ENCODE results near the gene OSGEP.

OSGEP gene

DNA sequence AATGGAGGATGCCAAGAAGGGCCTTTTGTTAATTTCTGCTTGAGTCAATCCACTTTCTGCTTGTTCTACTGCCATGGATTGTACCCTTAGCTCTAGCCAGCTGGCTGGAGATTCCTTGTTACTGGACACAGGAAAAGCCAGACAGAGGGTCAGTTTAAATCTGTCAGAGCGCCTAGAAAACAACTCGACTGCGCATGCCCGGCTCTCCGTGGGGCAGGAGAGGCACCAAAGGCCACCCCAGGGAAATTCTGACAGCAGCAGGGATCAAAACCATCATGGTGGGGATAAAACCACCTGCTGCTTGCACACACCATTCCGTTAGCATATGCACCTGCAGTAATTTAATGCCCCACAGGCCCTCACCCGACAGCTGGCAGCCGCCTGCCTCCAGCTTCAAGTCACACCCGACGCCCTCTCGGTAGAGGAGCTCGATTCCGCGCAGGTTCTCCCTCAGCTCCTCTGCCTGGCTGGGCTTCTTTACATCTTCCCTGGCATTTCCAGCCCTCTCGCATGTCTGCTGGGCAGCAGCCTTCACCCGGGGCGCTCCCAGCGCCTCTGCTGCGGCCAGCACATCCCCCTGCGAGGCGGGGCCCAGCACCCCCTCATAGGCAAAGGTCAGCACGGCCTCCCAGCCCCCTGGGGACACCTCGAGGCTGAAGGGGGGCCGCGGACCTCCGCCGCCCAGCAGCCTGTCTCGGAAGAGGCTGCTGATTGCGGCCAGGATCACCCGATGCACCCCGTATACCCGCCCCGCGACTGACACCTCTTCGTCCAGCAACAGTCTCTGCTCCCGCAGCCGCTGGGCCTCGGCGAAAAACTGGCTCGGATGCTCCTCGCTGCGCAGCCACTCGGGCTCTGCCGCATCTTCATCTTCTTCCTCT lies 19.7 kb downstream of the OSGEP start:
- no peak for DNase-seq (ENCODE audit: low read depth in 2 of 2)

DNA sequence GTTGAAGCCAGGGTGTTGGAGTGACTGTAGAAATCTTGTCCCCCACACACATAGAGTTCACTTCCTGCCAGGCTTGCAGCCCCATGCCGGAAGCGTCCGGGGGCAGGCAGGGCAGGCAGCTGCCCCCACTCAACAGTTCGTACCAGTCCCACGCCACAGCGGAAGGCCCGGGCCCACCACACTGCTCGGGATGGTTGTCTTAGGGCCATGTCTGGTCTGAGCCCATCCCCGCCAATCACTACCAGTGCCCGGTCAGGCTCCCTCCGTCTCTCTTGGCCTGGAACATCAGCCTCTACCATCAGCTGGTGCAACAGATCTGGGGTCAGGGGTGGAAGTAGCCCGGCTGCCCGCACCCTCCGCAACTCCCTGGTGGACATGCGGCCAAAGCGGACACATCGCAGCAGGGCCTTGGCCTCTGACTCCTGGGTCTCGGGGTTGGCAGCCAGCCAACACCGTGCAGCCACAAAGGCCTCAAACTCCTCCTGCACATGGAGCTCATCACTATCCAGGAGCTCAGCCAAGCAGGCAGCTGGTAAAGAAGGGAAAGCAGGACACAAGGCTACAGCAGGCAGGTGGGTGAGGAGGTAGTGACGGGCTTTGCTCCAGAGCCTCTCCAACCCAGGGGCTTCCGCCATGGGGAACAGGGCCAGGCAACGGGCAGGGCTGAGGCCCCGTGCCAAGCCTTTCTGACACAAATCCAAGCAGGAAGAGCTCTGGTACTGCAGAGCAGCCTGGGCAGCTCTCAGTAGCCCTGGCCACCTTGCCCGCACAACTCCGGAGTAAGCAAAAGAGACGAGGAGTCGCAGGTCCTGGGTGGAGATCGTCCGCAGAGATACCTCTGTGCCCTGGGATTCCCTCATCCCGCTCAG lies 24.6 kb downstream of the OSGEP start:
- DNase-seq (ENCODE audit: low read depth in 2 of 2) = no peak

DNA sequence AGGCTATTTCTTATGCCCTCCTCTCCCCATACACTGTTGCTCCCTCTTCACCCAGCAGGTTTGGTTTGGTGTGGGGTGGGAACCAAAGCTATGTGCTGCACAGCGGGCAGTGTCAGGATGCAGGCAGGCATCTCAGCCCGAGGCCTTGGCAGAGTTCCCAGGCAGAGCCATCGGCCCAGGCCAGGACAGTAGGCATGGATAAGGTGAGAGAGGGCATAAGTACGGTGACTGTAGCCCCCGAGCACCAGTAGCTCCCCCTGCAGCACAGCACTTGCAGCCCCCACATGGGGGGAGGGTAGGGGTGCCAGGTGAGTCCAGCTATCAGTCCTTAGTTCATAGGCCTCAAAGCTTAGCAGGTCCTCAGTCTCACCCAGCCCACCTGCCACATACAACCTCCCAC lies 25.8 kb downstream of the OSGEP start:
- DNase-seq (ENCODE audit: low read depth in 2 of 2) = no peak

DNA sequence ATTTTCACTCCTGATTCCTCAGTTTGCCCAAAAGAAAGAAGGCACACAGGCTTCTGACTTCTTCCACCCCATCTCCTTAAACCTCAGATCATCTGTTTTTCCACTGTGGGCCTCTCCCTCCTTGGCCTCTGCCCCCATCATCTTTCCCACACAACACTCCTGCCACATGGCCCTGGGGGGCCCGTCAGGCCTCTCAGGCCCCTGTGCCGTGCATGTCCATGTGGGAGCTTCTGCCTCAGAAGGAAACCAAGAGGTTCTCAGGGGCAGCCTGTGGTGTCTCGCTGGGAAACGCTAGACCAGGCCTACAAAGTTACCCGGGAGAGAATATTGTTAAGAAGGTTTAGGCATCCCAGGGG lies 26.6 kb downstream of the OSGEP start:
- no peak for DNase-seq (ENCODE audit: low read depth in 2 of 2)

DNA sequence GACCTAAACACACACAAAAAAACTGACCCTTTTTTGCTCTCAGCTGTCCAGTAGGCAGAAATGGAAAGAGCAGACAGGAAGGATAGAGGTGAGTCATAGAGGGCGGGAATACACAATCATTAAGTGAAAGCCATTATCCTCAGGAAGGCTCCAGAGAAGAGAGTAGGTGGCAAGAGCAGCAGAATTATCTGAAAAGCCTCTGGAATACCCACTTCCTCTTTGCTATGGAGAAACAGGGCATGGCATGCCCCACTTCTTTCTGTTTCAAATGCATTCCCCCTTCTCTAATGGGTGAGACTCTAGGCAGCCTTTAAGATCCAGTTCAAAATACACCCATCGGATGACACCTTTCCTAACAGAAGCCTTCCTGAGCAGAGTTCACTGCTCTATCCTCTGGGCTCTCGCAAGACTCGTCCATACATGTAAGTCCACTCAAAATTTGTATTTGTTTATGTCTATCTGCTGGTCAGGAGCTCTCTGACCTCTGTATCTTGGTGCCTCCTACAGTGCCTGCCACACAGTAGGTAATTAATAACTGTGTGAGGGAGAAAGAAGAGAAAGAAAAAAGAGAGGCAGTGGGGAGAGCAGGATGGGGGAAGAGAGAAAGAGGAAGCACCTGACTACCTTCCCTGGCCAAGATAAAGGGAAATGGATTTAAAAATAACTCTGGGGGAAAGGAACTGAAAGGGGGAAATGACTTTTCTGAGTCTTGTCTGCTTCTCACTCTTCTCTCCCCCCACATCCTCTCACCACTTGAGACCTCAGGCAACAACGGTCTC lies 27.2 kb downstream of the OSGEP start:
- DNase-seq (ENCODE audit: low read depth in 2 of 2) = no peak

DNA sequence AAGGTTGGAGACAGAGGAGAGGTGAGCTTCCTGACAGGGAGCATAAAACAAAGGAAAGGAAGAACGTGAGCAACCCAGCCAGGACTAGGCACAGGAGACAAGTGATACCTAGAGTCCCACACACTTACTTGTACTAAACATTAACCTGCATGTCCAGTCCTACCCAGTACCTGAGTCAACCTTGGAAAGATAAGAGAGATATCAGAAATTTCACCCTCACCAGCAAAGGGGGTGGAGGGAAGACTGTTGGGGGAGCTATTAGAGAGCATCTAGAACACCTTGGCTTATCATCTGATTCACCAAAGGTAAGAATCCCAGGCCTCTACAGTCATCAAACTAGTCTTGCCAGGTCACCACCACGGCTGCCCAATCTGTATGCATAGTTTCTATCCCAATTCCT lies 29.8 kb downstream of the OSGEP start:
- DNase-seq (ENCODE audit: low read depth in 2 of 2) = no peak

DNA sequence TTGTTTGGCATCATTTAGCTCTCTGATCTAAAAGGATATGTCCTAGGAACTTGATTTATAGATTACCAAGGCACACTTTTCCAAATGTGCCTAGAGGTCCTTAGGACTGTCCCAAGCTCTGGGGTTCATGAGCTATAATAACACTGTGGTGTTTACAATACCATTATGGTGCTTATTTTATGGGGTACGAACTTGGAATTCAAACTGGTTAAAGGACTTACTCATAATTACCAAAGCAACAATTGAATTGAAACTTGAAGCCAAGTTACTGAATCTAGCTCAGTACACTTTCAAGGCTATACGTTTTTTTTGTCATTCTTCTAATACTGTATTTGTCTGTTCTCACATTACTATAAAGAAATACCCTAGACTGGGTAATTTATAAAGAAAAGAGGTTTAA lies 31.7 kb downstream of the OSGEP start:
- no peak for DNase-seq (ENCODE audit: low read depth in 2 of 2)

DNA sequence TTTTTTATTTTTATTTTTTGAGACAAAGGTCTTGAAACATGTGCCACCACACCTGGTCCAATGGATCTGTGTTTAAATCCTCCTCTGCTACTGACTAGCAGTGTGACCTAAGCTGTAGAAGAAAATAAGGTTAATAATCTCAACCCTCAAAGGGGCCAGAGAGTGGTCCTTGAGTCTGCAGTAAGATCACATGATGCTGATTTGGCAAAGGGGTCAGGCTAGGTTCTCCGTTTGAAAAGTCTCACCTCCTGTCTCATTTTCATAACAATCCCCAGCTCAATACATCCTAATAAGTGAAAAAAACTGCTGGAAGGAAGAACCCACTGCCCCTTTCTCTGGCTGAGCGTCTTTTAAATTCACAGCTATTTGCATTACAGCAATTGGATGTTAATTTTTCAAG lies 33.3 kb downstream of the OSGEP start:
- DNase-seq (ENCODE audit: low read depth in 2 of 2) = no peak

DNA sequence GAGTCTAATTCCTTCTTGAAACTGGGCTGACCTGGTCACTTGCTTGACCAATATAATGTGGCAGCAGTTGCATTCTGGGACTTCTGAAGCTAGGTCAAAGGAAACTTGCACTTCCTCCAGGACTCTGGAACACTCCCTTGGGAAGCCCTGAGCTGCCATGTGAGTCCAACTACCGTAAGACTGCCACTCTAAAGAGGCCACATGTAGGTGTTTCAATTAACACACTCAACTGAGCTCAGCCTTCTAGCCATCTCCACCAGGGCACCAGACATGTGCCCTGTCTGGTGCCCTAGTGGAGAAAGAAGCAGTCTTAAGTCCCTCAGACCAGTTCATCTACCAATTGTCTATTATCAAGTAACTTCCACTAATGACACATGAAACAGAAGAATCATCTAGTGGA lies 35.2 kb downstream of the OSGEP start:
- no peak for DNase-seq (ENCODE audit: low read depth in 2 of 2)

DNA sequence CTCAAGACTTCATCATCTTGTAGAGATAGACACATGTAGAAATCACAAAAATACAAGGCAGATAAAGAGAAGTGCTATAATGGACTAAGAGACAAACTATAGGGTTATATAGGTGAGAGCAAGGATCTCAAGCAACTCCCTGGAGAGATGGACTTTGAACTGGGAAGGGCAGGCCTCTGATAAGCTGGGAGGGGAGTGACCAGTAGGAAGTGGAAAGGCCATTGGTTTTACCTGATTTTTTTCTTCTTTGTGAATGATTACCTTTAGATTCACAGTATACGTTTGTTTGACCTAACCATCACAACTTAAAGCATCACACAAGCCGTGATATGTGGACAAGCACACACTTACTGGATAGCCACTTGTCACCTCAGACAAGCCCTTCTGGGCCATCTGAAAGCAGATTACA lies 36.1 kb downstream of the OSGEP start:
- no peak for DNase-seq (ENCODE audit: low read depth in 2 of 2)

DNA sequence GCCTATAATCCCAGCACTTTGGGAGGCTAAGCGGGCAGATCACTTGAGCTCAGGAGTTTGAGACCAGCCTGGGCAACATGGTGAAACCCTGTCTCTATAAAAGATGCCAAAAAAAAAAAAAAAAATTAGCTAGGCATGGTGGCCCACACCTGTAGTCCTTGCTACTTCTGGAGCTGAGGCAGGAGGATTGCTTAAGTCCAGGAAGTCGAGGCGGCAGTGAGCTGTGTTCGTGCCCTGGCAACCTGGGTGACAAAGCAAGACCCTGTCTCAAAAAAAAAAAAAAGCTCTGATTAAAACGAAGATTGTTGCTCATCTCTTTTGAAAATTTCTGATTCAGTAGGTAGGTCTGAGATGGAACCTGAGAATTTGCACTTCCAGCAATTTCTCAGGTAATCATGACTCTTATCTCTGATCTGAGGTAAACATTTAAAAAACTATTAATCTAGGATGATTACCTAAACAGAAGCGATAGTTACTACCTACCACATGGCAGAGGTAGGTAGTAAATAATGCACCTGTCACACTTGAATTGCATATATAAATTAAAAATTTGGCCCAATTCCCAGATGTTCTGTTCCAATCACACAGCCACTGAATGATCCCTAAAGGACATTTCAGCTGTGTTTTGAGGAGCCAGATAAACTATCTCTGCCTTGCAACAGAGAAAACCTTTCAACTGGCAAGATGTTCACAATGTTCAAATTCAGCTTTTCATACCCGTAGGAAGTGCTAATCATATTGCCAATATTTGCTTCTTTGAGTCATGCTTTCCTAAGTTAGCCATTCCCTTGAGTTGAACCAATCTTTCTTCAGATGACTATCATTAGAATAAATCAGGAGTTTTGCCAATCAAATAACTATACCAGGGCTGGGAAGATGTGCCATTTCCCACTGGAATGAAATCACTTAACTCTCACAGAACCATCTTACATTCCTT lies 37.1 kb downstream of the OSGEP start:
- no peak for DNase-seq (ENCODE audit: low read depth in 2 of 2)

DNA sequence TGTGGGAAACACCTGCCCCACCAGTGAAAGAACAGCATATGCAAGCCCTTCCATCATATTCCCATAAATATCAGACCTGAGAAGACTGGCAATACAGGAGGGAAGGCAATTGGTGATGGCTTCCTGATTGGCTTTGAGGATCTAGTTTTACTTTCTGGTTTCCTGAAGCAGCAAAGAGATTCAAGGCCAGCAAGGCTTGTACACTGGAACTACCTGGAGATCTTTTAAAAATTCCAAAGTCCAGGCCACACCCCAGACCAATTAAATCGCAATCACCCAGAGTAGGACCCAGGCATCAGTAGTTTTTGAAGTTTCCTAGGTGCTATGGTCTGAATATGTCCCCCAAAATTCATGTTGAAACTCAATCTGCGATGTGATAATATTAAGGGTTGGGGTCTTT lies 38.4 kb downstream of the OSGEP start:
- DNase-seq (ENCODE audit: low read depth in 2 of 2) = no peak

DNA sequence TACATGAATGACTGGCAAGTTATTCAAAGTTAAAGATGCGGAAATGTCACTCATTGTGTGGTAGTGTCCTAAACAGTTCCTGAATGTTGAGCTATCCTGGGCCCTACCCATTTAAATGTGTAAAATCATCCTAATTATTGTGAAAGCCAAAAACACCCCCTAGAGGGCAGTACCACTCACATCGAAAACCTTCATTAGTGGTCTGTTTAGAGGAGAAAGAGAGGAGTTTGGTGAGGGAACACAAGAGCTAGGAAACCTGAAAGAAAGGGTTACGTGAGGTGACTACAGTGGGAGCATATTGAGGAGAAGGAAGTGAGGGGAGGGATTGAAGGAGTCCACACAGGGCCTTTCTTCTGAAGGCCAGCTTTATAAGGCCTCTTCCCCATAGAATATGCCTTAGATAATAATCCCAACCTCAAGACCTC lies 38.8 kb downstream of the OSGEP start:
- DNase-seq (ENCODE audit: low read depth in 2 of 2) = peak in 1 of 2 donors; percentile 34

DNA sequence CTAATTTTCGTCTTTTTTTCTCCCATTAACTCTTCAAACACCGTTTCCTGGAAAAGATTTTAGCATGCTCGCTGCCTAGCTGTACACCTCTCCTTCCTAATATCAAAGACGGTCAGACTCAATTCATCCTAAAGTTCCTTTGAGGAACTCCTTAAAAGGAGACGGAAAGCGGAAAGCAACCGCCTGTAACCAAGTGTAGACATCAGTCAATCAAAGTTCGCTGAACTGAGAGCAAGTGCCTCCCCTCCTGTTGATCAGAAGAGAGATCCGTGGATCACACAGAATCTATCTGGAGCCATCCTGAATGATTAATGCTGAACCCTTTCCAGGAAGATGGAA lies 40.9 kb downstream of the OSGEP start:
- DNase-seq (ENCODE audit: low read depth in 2 of 2) = no peak

DNA sequence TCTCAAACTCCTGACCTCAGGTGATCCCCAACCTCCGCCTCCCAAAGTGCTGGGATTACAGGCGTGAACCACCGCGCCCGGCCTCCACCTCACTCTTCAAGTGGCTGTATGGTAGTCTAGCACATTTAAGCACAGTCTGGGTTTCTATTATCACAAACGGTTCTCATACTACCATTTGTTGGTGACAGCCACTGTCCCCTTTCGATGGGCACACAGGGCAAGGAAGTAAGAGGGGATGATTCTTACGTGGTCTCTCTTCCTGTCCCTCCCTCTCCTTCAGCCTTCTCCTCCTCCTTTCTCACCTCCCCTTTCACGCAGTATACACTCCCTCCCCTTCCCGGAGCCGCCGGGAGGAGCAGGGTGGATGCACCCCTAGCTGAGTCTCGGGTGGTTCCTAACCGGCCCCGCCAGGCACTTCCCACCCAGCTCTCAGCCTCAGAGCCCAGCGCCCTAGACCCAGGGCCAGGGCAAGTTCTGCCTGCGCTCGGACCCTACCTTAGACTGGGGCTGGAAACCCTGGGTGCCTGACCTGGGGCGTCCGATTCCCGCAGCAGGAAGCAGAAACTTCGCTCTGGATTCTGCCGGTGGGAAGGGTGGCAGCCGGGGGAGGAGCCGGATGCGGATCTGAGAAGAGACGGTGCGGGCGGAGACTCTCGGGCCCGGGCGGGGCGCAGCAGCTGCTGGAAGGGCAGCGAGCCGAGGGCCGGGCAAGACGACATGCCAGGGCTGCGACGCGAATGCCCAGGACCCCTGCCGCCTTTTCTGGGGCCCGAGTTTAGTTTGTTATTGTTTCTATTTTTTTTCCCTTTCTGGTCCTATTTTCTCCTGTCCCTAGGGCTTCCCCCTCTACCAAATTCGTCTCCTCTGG lies 41.5 kb downstream of the OSGEP start, which contains the start of gene TEP1:
Gene TEP1, minus strand, starts transcription at position 626 of the 868 bp plus-strand sequence. CDS start 5,062 bp downstream, outside the sequence.
- DNase-seq (ENCODE audit: low read depth in 2 of 2) = peak; percentile 50 to 68

DNA sequence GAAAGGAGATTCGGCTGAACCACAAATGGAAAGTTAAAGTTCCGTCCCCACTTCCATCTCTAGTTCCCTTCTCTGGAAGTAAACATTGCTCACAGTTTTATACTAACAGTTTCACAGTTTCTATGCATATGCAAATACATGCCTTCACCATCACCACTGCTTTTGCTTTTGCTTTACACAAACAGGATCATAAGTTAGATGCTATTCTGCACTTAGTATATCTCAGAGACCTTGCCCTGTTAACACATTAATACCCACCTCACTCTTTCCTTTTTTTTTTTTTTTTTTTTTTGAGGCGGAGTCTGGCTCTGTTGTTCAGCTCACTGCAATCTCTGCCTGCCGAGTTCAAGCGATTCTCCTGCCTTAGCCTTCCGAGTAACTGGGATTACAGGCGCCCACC lies 42.2 kb downstream of the OSGEP start:
- no peak for DNase-seq (ENCODE audit: low read depth in 2 of 2)

DNA sequence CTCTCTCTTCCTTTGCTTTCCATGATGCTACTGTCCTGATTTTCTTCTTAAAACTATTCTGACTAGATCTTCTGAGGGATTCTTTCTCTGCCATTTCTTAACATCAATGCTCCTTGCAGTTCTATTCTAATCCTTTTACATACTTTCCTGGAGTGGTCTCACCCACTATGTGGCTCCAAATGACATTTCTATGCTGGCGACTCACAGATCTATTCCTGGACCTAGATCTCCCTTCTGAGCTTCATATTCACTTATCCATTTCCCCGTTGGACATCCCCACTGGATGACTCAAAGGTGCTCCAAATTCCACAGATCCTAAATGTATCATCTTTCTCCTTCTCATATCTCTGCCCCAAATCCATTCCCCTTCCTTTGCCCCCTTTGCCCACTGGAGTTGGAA lies 45.4 kb downstream of the OSGEP start:
- no peak for DNase-seq (ENCODE audit: low read depth in 2 of 2)

DNA sequence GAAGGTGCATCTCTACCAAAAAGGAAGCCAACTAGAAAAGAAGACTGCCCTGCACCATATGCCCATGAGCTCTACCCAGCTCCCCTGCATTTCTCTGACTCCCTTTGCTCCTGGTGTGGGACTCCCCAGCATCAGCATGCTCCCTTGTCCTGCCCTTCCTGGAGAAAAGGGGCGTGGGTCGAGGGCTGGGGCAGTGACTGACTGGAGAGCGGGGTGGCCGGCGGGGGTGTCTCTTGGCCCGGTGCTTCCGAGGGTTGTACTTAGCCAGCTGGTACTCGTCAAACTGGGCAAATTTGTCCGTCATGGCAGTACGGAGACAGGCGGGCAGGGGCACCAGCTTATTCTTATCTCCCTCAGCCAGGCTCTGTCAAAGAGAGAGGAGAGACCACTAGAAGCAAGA lies 51.1 kb downstream of the OSGEP start:
- no peak for DNase-seq (ENCODE audit: low read depth in 2 of 2)

DNA sequence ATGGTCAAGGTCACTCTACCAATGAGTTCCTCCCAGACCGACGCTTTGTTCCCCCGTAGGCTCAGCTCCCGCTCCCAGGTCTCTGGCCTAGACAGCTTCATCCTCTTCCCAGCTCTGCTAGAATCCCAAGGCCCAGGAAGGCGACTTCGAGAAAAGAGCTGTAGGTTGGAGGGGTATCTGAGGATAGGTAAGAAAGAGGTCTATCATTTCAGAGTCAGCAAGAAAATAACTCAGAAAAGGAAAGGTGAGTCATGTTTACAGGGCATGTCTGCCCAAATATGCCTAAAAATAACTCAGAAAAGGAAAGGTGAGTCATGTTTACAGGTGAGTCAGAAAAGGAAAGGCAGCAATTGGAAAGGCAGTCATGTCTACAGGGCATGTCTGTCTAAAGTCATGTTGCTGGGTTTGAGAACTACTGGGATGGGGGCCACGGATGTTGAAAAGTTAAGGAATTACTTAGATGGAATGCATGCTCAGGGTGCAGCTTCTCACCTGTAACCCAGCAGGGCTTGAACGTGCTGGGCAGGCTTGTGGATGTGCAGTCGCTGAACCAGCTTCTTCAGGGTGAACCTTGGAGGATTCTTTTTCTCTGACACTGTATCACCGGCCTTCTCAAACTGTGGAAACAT lies 53.5 kb downstream of the OSGEP start:
- no peak for DNase-seq (ENCODE audit: low read depth in 2 of 2)

DNA sequence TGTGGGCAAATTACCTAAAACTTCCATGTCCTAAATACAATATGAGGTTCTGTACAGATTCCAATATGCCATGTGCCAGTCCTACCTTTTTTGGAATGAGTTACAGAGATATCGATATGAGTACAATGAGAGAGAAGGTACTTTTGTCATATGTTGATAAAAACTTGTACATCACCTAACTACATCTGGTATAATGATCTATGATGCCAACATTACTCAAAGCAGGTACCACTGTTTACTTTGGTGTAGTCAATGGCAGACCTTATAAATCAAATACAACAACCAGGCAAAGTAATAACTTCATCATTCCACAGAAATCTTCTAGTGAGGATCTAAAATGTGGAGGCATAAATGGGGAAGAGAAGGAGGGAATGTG lies 54.0 kb downstream of the OSGEP start:
- DNase-seq (ENCODE audit: low read depth in 2 of 2) = no peak

Data from stimulated activated CD4-positive, alpha-beta T cell treated with anti-CD3 and anti-CD28 coated beads, Interleukin-1b, Interleukin-23, amount 100 ng/mL, for 4 hours (primary cell).